Adrenal gland (tissue), 12 donors: ENCODE data around the gene MST1R. TPM values are rescaled to one million over a fixed set of nuclear protein-coding genes. Genes with fewer than 3 reads are reported as not detected.

Experiments used
- DNase-seq, 7 donors: peaks; one replicate each; pipeline ENCODE4 v3.0.0-alpha.2; 2019 to 2020
- H3K27ac ChIP-seq, 5 donors: fragments of 200-600 bp; sonication (generic) in 4 of 5; 1 replicate in 3 of 5; 2 replicates in 2 of 5; pipeline versions ENCODE4 v1.5.1 to v1.8.0; 2016 to 2020; ENCODE audit warnings: mild to moderate bottlenecking in 1 of 5
- H3K27me3 ChIP-seq: fragments of 200-600 bp; 2 replicates; pipeline ENCODE4 v1.8.0; 2021
- H3K36me3 ChIP-seq, 2 donors: fragments of 200-600 bp; replicated peaks in 1 of 2; 1 replicate in 1 of 2; 2 replicates in 1 of 2; pipeline versions ENCODE4 v1.5.1 to v1.8.0; 2018 to 2022
- H3K4me1 ChIP-seq, 2 donors: fragments of 200-600 bp; replicated peaks in 1 of 2; 1 replicate in 1 of 2; 2 replicates in 1 of 2; pipeline versions ENCODE4 v1.5.1 to v1.8.0; 2018 to 2021
- H3K4me3 ChIP-seq, 4 donors: fragments of 200-600 bp; sonication (generic) in 3 of 4; one replicate each; pipeline ENCODE4 v1.5.1; 2016 to 2018
- H3K9me3 ChIP-seq, 3 donors: fragments of 200-600 bp; sonication (generic) in 1 of 3; replicated peaks in 1 of 3; 1 replicate in 2 of 3; 2 replicates in 1 of 3; pipeline versions ENCODE4 v1.5.1 to v1.8.0; 2016 to 2021
- POLR2A ChIP-seq, 2 donors: fragments of 450-650 bp; IDR thresholded peaks; one replicate each; pipeline ENCODE4 v1.6.1; 2017; ENCODE audit warnings: antibody characterized with exemption in 2 of 2, mild to moderate bottlenecking in 2 of 2, moderate library complexity in 1 of 2
- WGBS, 4 donors: extraction: QIAGEN DNeasy Blood & Tissue Kit in 2 of 4; methylation state at CpG; one replicate each; pipeline versions ENCODE4 v1.1.5 to v1.1.7; 2013 to 2017; 5-methylcytosine and 5-hydroxymethylcytosine counted together
- intact Hi-C, 2 donors: fragments of 100-400 bp; cut with DNase I; formaldehyde crosslinking; loops; one replicate each; pipeline versions ENCODE4 v1.14.1 to v1.15.0; 2022 to 2023
- polyA plus RNA-seq, 3 donors: library from polyadenylated mRNA; stranded (reverse); fragments of 200-250 nt in 2 of 3; fragments of 350-450 nt in 1 of 3; fragmentation: Illumina TruSeq in 1 of 3; extraction: RNeasy Lipid Tissue Mini Kit (QIAGEN cat#74804) in 1 of 3; gene quantifications; one replicate each; pipeline ENCODE4 v1.2.3, GENCODE V29; 2013 to 2014
- total RNA-seq, 9 donors: library from RNA; depleted of rRNA in 4 of 9; stranded (reverse); fragments of >200 nt in 4 of 9; fragments of 120-200 nt in 1 of 9; fragmentation: NEBNext Ultra II Directional in 1 of 9; extraction: Animal tissue kit (Norgen Biotek cat#: 25700) in 1 of 9; gene quantifications; one replicate each; pipeline versions ENCODE4 v1.1.0 to v1.2.4, GENCODE V29; 2013 to 2023
- TF ChIP-seq, protein P1 (sequence below), 6 experiments: fragments of 450-650 bp in 4 of 6; fragments of 200-600 bp in 2 of 6; sonication (generic) in 1 of 6; IDR thresholded peaks; 1 replicate in 5 of 6; 2 replicates in 1 of 6; pipeline versions ENCODE4 v1.5.1 to v1.8.0; 2016 to 2021; ENCODE audit warnings: antibody characterized with exemption in 6 of 6, mild to moderate bottlenecking in 2 of 6, moderate library complexity in 1 of 6
- donor health status: healthy with polysubstance abuse.
- donor health status: Bipolar disorder and iron deficiency.
- donor health status: DM: yes; HTN: yes; CAD: no.
- donor health status: DM: no; HTN: no; CAD: no.
- donor health status: DM: no; HTN: no; CAD: no.
- donor health status: DM: yes; HTN: yes; CAD: no.

Gene MST1R
- total and polyA plus RNA-seq, 12 donors = 0.18 to 2.5 (median 0.65) TPM; not detected in 1

DNA sequence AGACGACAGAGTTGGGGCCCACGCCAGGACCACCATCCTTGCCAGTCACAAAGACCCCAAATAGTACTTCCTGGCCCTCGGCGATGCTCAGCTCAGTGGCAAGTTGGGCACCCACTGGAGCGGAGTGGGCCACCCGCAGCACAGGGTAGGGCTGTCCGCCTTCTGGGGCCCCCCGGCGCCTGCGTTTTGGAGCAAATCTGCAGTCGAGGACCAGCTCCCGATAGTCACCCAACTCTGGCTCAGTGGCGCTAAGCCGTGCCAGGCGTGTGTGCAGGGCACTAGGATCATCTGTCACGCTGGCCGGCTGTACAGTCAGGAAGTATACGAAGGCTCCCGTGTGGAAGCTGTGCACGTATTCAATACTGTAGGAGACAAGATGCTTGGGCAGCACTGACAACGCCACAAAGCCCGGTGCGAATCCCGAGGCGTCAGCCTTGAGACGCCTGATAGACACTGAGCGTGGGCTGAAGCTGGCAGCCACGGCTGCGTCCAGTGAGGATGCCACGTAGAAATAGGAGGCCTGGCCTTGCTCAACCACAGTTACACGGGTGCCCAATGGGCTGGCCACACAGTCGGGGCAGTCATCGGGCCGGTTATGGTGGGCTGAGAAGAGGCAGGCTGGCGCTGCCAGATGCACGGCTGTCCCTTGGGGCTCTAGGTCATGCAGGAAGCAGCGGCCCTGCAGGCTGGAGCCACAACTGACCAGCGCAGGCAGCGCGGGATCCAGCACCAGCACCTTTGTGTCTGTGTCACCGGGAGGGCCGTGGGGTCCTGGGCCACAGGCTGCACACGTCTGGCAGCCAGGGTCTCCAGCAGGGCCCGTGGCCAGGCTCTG lies 945 bp downstream of the MST1R start:
- no peak overlapping the region for H3K27ac ChIP-seq
- no peak for TF ChIP-seq POLR2A (IDR thresholded peaks at IDR 0.05)
- TF ChIP-seq, protein P1, sequence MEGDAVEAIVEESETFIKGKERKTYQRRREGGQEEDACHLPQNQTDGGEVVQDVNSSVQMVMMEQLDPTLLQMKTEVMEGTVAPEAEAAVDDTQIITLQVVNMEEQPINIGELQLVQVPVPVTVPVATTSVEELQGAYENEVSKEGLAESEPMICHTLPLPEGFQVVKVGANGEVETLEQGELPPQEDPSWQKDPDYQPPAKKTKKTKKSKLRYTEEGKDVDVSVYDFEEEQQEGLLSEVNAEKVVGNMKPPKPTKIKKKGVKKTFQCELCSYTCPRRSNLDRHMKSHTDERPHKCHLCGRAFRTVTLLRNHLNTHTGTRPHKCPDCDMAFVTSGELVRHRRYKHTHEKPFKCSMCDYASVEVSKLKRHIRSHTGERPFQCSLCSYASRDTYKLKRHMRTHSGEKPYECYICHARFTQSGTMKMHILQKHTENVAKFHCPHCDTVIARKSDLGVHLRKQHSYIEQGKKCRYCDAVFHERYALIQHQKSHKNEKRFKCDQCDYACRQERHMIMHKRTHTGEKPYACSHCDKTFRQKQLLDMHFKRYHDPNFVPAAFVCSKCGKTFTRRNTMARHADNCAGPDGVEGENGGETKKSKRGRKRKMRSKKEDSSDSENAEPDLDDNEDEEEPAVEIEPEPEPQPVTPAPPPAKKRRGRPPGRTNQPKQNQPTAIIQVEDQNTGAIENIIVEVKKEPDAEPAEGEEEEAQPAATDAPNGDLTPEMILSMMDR (IDR thresholded peaks at IDR 0.05) = no peak
- H3K9me3 ChIP-seq = no peaks in the 10 kb centered on the region
- intact Hi-C loops = loop anchor here in 1 of 2 donors (10.0 kb wide), 1 partner anchor 98 kb away; the partner anchor contains the start of gene INKA1
- H3K36me3 ChIP-seq = no peaks in the 10 kb centered on the region
- WGBS, 4 donors = 87 to 95% (median 93%) methylated on average over 4 to 44 of the region's 44 CpGs
- no peaks in the 10 kb centered on the region for H3K27me3 ChIP-seq
- no peaks in the 10 kb centered on the region for H3K4me1 ChIP-seq
- no peak overlapping the region for H3K4me3 ChIP-seq
- no peak for DNase-seq

DNA sequence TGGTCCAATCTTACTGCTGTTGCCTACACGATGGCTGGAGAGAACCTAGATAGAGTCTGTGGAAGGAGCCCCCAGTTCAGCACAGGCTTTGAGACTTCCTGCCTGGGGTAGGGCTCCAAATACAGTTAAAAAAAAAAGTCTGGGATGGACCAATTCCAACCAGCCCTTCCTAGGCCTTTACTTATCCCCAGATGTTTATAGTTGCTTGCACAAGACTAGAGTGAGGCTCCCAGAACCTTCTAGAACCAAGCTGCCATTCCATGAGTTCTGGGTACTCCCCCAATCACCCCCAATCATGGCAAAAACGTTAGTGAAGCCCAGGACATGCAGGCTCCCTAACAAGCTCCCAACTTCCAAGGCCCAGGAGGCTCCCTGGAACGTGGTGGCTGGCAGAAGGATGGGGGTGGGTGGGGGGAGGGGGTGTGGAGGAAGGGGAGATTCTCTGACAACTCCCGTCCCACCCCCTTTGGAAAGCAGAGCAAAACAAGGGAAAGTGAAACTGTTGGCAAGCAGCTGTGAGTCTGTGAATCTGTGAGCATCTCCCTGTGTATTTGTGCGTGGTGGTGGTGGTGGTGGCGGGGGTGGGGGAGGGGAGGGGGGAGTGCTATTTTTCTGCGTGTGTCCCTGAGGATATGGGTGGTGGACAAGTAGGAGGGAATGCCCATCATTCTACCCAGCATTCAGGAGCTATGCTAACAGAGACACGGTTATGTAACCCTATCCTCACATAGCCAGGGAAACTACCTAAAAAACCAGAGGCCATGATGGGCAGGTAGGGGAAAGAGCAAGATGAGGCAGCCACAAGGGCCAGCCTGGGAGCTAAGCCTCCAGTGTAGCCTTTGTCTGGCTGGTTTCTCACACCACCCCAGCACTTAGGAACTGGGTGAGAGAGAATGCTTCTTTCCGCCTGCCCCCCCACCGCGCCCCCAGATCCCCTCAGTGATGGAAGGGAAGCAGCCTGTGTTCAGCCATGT lies 2.0 kb downstream of the MST1R start:
- Histone ChIP-seq H3K27me3 (no peaks in the 10 kb centered on the region), H3K9me3 (no peaks in the 10 kb centered on the region), H3K27ac (no peak overlapping the region), H3K4me1 (no peaks in the 10 kb centered on the region), H3K4me3 (no peak overlapping the region), H3K36me3 (no peaks in the 10 kb centered on the region)
- WGBS, 4 donors = 65 to 74% (median 69%) methylated on average over 5 to 11 of the region's 11 CpGs
- no peak for TF ChIP-seq POLR2A (IDR thresholded peaks at IDR 0.05)
- TF ChIP-seq, protein P1 (IDR thresholded peaks at IDR 0.05) = no peak
- DNase-seq = no peak
- intact Hi-C loops = loop anchor here in 1 of 2 donors (10.0 kb wide), 1 partner anchor 97 kb away; the partner anchor contains the start of gene INKA1

DNA sequence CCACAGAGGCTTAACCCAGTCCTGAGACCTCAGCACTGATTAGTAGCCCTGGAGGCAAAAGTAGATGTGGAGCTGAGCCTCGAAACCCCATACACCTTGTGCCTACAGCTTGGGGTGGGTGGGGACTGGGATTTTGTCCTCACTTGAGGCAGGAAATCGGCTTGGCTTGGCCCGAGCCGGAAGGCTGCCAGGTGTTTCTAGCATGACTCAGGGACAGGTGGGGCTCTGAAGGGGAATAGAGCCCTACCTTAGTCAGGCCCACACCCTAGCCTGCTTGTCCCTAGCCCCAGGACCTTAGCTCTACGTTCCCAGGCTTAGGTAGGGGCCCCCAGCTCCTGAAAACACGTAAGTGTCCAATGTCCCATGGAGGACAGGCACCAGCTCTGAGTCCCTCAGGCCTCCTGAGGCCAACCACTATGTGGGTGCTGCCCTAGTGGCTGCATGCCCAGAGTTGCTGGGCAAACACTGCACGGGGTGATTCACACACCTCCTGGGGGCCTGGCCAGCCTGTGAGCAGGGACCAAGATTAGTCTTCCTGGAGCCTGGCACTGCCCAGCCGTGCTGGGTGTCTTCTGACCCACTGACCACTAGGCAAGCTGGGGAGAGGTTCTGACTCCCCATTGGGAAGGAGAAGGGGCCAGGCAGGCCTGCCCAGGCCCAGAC lies 3.1 kb downstream of the MST1R start:
- no peaks in the 10 kb centered on the region for H3K4me1 ChIP-seq
- intact Hi-C loops = loop anchor here in 1 of 2 donors (10.0 kb wide), 1 partner anchor 96 kb away; the partner anchor contains the start of gene INKA1

More for the DNA sequence above, 3.1 kb downstream of the MST1R start:
- H3K36me3 ChIP-seq = no peaks in the 10 kb centered on the region
- peak overlapping the region in 1 of 5 donors; percentile 22 for H3K27ac ChIP-seq
- no peak for TF ChIP-seq POLR2A (IDR thresholded peaks at IDR 0.05)
- TF ChIP-seq, protein P1 (IDR thresholded peaks at IDR 0.05) = peak in 1 of 6 experiments; percentile 8
- no peaks in the 10 kb centered on the region for H3K27me3 ChIP-seq
- no peak overlapping the region for H3K4me3 ChIP-seq
- H3K9me3 ChIP-seq = no peaks in the 10 kb centered on the region
- WGBS, 4 donors = 56 to 70% (median 62%) methylated on average over 2 to 8 of the region's 8 CpGs
- peak; percentile 76 to 93 (median 87) for DNase-seq
